K562 (cell line): ENCODE data around the gene KITLG. TPM values are rescaled to one million over a fixed set of nuclear protein-coding genes. Genes with fewer than 3 reads are reported as not detected.

Source experiments
- ATAC-seq: fragments of 200-7000 bp; cut with Tn5 transposase; 3 replicates; pipeline ENCODE4 v1.9.1; 2020; ENCODE audit warnings: moderate library complexity
- BruUV-seq: library from RNA; stranded (reverse); fragments of 400-500 nt; replicated peaks from 2 replicates; lab custom pipeline; 2021; lab: Mats Ljungman, UMichigan
- CTCF ChIA-PET: fragments of 300-600 bp; formaldehyde crosslinking; extraction: SDS; loops from one replicate; lab custom pipeline; 2021; ENCODE audit warnings: low intra/inter-chr PET ratio; lab: Yijun Ruan, JAX
- POLR2A ChIA-PET: fragments of 300-600, 350-650 bp; sonication (Branson Sonifier 250); formaldehyde crosslinking; extraction: SDS; loops from one replicate; lab custom pipeline; 2021; ENCODE audit warnings: antibody characterized with exemption, inconsistent platforms; lab: Yijun Ruan, JAX
- DNase-seq, 4 experiments: peaks; one replicate each; pipeline versions ENCODE4 v3.0.0 to v3.0.0-alpha.2; 2011 to 2018; ENCODE audit warnings: low spot score in 3 of 4, mixed read lengths in 3 of 4; ENCODE audit errors: extremely low read depth in 1 of 4
- FAIRE-seq: peaks from 2 replicates; lab custom pipeline; 2011; peaks lifted over from hg19 to GRCh38; lab: Jason Lieb, UNC
- H2AFZ ChIP-seq: 2 replicates; pipeline ENCODE4 v1.6.0; 2011; ENCODE audit warnings: low read depth, low read length, control low read depth, inconsistent platforms
- H3K27ac ChIP-seq: fragments of 200-600 bp; 3 replicates; pipeline ENCODE4 v1.8.0; 2011; ENCODE audit warnings: low read depth, mild to moderate bottlenecking, control low read depth, inconsistent platforms, low read length, moderate library complexity, mixed read lengths; ENCODE audit errors: extremely low read depth
- H3K27me3 ChIP-seq, 2 experiments: fragments of 300-600 bp in 1 of 2; 2 replicates in 1 of 2; 3 replicates in 1 of 2; pipeline versions ENCODE4 v1.6.0 to v1.8.0; 2011; ENCODE audit warnings: inconsistent platforms in 2 of 2, low read length in 2 of 2, mild to moderate bottlenecking in 1 of 2, mixed read lengths in 1 of 2, moderate library complexity in 1 of 2; ENCODE audit not compliant: control insufficient read depth in 2 of 2, insufficient read depth in 2 of 2
- H3K36me3 ChIP-seq: fragments of 300-600 bp; 3 replicates; pipeline ENCODE4 v1.8.0; 2011; ENCODE audit warnings: mild to moderate bottlenecking, low read length, inconsistent platforms; ENCODE audit not compliant: control insufficient read depth, insufficient read depth
- H3K4me1 ChIP-seq, 2 experiments: fragments of 200-600 bp in 1 of 2; replicated peaks in 1 of 2; 2 replicates in 1 of 2; 3 replicates in 1 of 2; pipeline versions ENCODE4 v1.5.1 to v1.8.0; 2011; ENCODE audit warnings: inconsistent platforms in 2 of 2, low read length in 2 of 2, mild to moderate bottlenecking in 1 of 2, mixed read lengths in 1 of 2, moderate library complexity in 1 of 2; ENCODE audit not compliant: control insufficient read depth in 2 of 2, insufficient read depth in 2 of 2
- H3K4me2 ChIP-seq: 2 replicates; pipeline ENCODE4 v1.6.1; 2011; ENCODE audit warnings: low read length, control low read depth, inconsistent platforms, mixed read lengths; ENCODE audit not compliant: insufficient read depth
- H3K4me3 ChIP-seq: fragments of 200-600 bp; sonication (generic), shearing (Covaris generic); 2 replicates; pipeline ENCODE4 v1.5.1; 2016; ENCODE audit warnings: control low read depth, inconsistent platforms
- H3K79me2 ChIP-seq: fragments of 200-600 bp; 3 replicates; pipeline ENCODE4 v1.8.0; 2011; ENCODE audit warnings: low read length, inconsistent platforms; ENCODE audit not compliant: control insufficient read depth, insufficient read depth
- H3K9ac ChIP-seq, 2 experiments: 2 replicates each; pipeline versions ENCODE4 v1.6.0 to v1.6.1; 2011; ENCODE audit warnings: low read depth in 2 of 2, low read length in 2 of 2, control low read depth in 1 of 2, inconsistent platforms in 1 of 2, mild to moderate bottlenecking in 1 of 2, mixed read lengths in 1 of 2; ENCODE audit not compliant: insufficient read depth in 1 of 2
- H3K9me1 ChIP-seq: one replicate; pipeline ENCODE4 v1.6.0; 2011; ENCODE audit warnings: inconsistent platforms, mild to moderate bottlenecking, low read length, moderate library complexity; ENCODE audit not compliant: control insufficient read depth, insufficient read depth
- H3K9me3 ChIP-seq: replicated peaks from 2 replicates; pipeline ENCODE4 v1.5.1; 2011; ENCODE audit warnings: low read depth, low read length, inconsistent platforms; ENCODE audit not compliant: control insufficient read depth, insufficient read depth
- H4K20me1 ChIP-seq: replicated peaks from 2 replicates; pipeline ENCODE4 v1.6.1; 2011; ENCODE audit warnings: low read length, inconsistent platforms, mixed read lengths; ENCODE audit not compliant: control insufficient read depth, insufficient read depth
- CC2D1A ChIP-seq: fragments of 450-650 bp; IDR thresholded peaks from 2 replicates; pipeline ENCODE4 v1.6.1; 2017; ENCODE audit warnings: mild to moderate bottlenecking
- FOXA3 ChIP-seq, 2 experiments: fragments of 450-650 bp in 1 of 2; sonication (generic) in 1 of 2; formaldehyde crosslinking; IDR thresholded peaks in 1 of 2; conservative IDR thresholded peaks in 1 of 2; 2 replicates each; pipeline versions ENCODE4 v1.4.0 to v1.8.0; 2020 to 2022; ENCODE audit warnings: mild to moderate bottlenecking in 2 of 2, missing genetic modification reagents in 1 of 2
- GABPA ChIP-seq: fragments of 200-800 bp; sonication (Bioruptor generic); conservative IDR thresholded peaks from 2 replicates; pipeline ENCODE4 v1.6.1; 2016; ENCODE audit warnings: low read depth, missing genetic modification characterization, missing compliant biosample characterization
- IFI16 ChIP-seq: fragments of 250-450 bp; sonication (Bioruptor Pico); IDR thresholded peaks from 2 replicates; pipeline ENCODE4 v2.1.2; 2022; ENCODE audit warnings: mild to moderate bottlenecking, inconsistent platforms
- LCOR ChIP-seq: sonication (generic); formaldehyde crosslinking; IDR thresholded peaks from 2 replicates; pipeline ENCODE4 v1.8.0; 2022; ENCODE audit warnings: mild to moderate bottlenecking, missing genetic modification reagents
- MLX ChIP-seq, 2 experiments: fragments of 450-650 bp in 1 of 2; sonication (generic) in 1 of 2; formaldehyde crosslinking; conservative IDR thresholded peaks; 2 replicates each; pipeline versions ENCODE4 v1.4.0 to v1.8.1; 2020 to 2022; ENCODE audit warnings: mild to moderate bottlenecking in 1 of 2, missing genetic modification reagents in 1 of 2
- NCOR1 ChIP-seq: fragments of 450-650 bp; IDR thresholded peaks from 2 replicates; pipeline ENCODE4 v1.6.1; 2016; ENCODE audit warnings: mild to moderate bottlenecking, moderate library complexity
- NR2C2 ChIP-seq, 2 experiments: fragments of 200-800 bp in 1 of 2; sonication (Bioruptor generic) in 1 of 2; sonication (generic) in 1 of 2; formaldehyde crosslinking in 1 of 2; IDR thresholded peaks; 2 replicates each; pipeline versions ENCODE4 v1.6.1 to v1.8.0; 2016 to 2022; ENCODE audit warnings: mild to moderate bottlenecking in 1 of 2, missing compliant biosample characterization in 1 of 2, missing genetic modification characterization in 1 of 2, missing genetic modification reagents in 1 of 2
- PREB ChIP-seq: sonication (generic); formaldehyde crosslinking; IDR thresholded peaks from 2 replicates; pipeline ENCODE4 v1.8.1; 2023; ENCODE audit warnings: mild to moderate bottlenecking, missing genetic modification reagents
- RBFOX2 ChIP-seq: fragments of 200-400 bp; formaldehyde crosslinking; IDR thresholded peaks from 2 replicates; pipeline ENCODE4 v1.6.1; 2017; ENCODE audit warnings: low read depth, mild to moderate bottlenecking, low read length, moderate library complexity
- SRSF7 ChIP-seq: fragments of 200-400 bp; formaldehyde crosslinking; optimal IDR thresholded peaks from 2 replicates; pipeline ENCODE3; 2017; ENCODE audit warnings: mild to moderate bottlenecking, low read depth, low read length
- XRCC4 ChIP-seq: IDR thresholded peaks from one replicate; pipeline ENCODE4 v1.6.1; 2011; ENCODE audit not compliant: insufficient read depth, insufficient read length; ENCODE audit errors: extremely low read depth
- ZNF133 ChIP-seq: fragments of 250-450 bp; sonication (Bioruptor Pico); IDR thresholded peaks from 2 replicates; pipeline ENCODE4 v1.4.0; 2020; ENCODE audit warnings: mild to moderate bottlenecking
- ZNF140 ChIP-seq: fragments of 250-450 bp; sonication (Bioruptor Pico); IDR thresholded peaks from 2 replicates; pipeline ENCODE4 v1.8.0; 2021; ENCODE audit warnings: moderate library complexity, mild to moderate bottlenecking, inconsistent platforms
- ZNF589 ChIP-seq: fragments of 200-800 bp; sonication (Bioruptor generic); IDR thresholded peaks from 2 replicates; pipeline ENCODE4 v1.6.1; 2016; ENCODE audit warnings: low read depth, missing genetic modification characterization, missing compliant biosample characterization
- in situ Hi-C: fragments of 300-500 bp; cut with MboI; formaldehyde crosslinking; loops from 4 replicates; pipeline ENCODE4 v1.15.0; 2018; ENCODE audit warnings: inconsistent platforms, mixed read lengths
- intact Hi-C: fragments of 100-400 bp; cut with micrococcal nuclease; formaldehyde crosslinking; loops from 2 replicates; pipeline ENCODE4 v1.14.2; 2022
- polyA plus RNA-seq, 8 experiments: library from polyadenylated mRNA; depleted of rRNA in 4 of 8; stranded (reverse) in 5 of 8; unstranded in 3 of 8; fragments of >200 nt; fragmentation: Nextera tagmentation in 2 of 8; fragmentation: Illumina TruSeq in 1 of 8; extraction: Ambion mirVana in 2 of 8; extraction: Trizol in 1 of 8; gene quantifications; 2 replicates each; pipeline versions ENCODE4 v1.2.1 to v1.2.3, GENCODE V29; 2011 to 2014; ENCODE audit warnings: inconsistent platforms in 1 of 8, missing spikeins in 1 of 8
- total RNA-seq, 7 experiments: library from RNA; depleted of rRNA in 6 of 7; stranded (reverse); fragments of >200 nt in 6 of 7; fragmentation: Illumina TruSeq in 2 of 7; extraction: Trizol in 2 of 7; gene quantifications; 2 replicates each; pipeline versions ENCODE4 v1.2.1 to v1.2.3, GENCODE V29; 2011 to 2021; ENCODE audit warnings: low replicate concordance in 1 of 7

The KITLG gene
- total and polyA plus RNA-seq, 9 of the 15 experiments (the other 6 are each of a cell fraction or from before 2014, with no cell fraction given), result 0.04 to 0.09 (median 0.04) TPM; not detected in 6

GRCh38 chr12:88604646-88605045, 24.4 kb upstream of the KITLG start:
- no peaks in the 10 kb centered on the region for H3K27me3 ChIP-seq

More at GRCh38 chr12:88604646-88605045, 24.4 kb upstream of the KITLG start:
- BruUV-seq, result no TSS peak
- in situ Hi-C loops (no loop called here), intact Hi-C loops (no loop called here)
- no peaks in the 10 kb centered on the region for H3K36me3 ChIP-seq
- H4K20me1 ChIP-seq, result no peaks in the 10 kb centered on the region
- H3K4me3 ChIP-seq, result no peak overlapping the region
- CTCF ChIA-PET, result no interaction called here
- no peak overlapping the region for H3K9ac ChIP-seq
- TF ChIP-seq IFI16 (CRISPR knock-in tag) (no peak), PREB (CRISPR knock-in tag) (no peak), RBFOX2 (no peak), NCOR1 (no peak), LCOR (no peak), XRCC4 (no peak), SRSF7 (no peak), ZNF140 (CRISPR knock-in tag) (no peak), FOXA3 (CRISPR knock-in tag; conservative IDR thresholded peaks at IDR 0.05 in 1 of 2, IDR thresholded peaks at IDR 0.05 in 1 of 2) (no peak), ZNF589 (CRISPR knock-in tag) (no peak), NR2C2 (CRISPR knock-in tag; IDR thresholded peaks at IDR 0.05) (no peak), NR2C2 (tag; IDR thresholded peaks at IDR 0.05) (no peak), GABPA (no peak), ZNF133 (CRISPR knock-in tag) (no peak), CC2D1A (no peak), MLX (CRISPR knock-in tag; conservative IDR thresholded peaks at IDR 0.05) (no peak)
- FAIRE-seq (no peak), ATAC-seq (no peak), DNase-seq (no peak)
- POLR2A ChIA-PET, result no interaction called here
- no peak overlapping the region for H3K4me2 ChIP-seq
- H3K27ac ChIP-seq, result no peak overlapping the region
- H3K9me1 ChIP-seq, result no peaks in the 10 kb centered on the region
- H3K4me1 ChIP-seq, result no peaks in the 10 kb centered on the region
- H3K9me3 ChIP-seq, result no peaks in the 10 kb centered on the region; the same call in 1 of the 2 replicates
- H2AFZ ChIP-seq, result no peak overlapping the region
- no peaks in the 10 kb centered on the region for H3K79me2 ChIP-seq
